ENCODE measurements around the gene EHBP1L1.

GRCh38 chr11:65546217-65546958 is 29.5 kb upstream of the EHBP1L1 start:
- no peak for TF ChIP-seq GATA2 (IDR thresholded peaks at IDR 0.05; ENCODE audit: low read depth, low read length)
- TF ChIP-seq GATA3 (IDR thresholded peaks at IDR 0.05; ENCODE audit: low read depth, low read length): no peak
